ENCODE data around the gene DOC2A. TPM values are rescaled to one million over a fixed set of nuclear protein-coding genes. Genes with fewer than 3 reads are reported as not detected.

Gene DOC2A
- total and polyA plus RNA-seq, 9 of the 15 experiments (the other 6 are each of a cell fraction or from before 2014, with no cell fraction given): 0.03 to 0.38 (median 0.28) TPM; not detected in 1

- TF ChIP-seq PBX2 (CRISPR knock-in tag; IDR thresholded peaks at IDR 0.05; ENCODE audit: low read depth): no peak
- TF ChIP-seq PBX2 (tag; conservative IDR thresholded peaks at IDR 0.05; ENCODE audit: low read depth): no peak
- no peak for TF ChIP-seq HSF4 (CRISPR knock-in tag; IDR thresholded peaks at IDR 0.05; ENCODE audit: borderline replicate concordance)
- no peak for TF ChIP-seq LARP7 (IDR thresholded peaks at IDR 0.05)
- no peak for TF ChIP-seq L3MBTL2 (IDR thresholded peaks at IDR 0.05)
- TF ChIP-seq IRF2 (CRISPR knock-in tag; IDR thresholded peaks at IDR 0.05): no peak
- TF ChIP-seq ZBTB33 (CRISPR knock-in tag; IDR thresholded peaks at IDR 0.05): peak; percentile 17; the same call in 1 of the 2 replicates
- no peak for TF ChIP-seq MAFF (IDR thresholded peaks at IDR 0.05; ENCODE audit: low read length)
- TF ChIP-seq ZNF589 (CRISPR knock-in tag; IDR thresholded peaks at IDR 0.05; ENCODE audit: low read depth): no peak; the same call in 1 of the 2 replicates
- TF ChIP-seq GATA2 (CRISPR knock-in tag; IDR thresholded peaks at IDR 0.05): no peak
- peak; percentile 44; the same call in 1 of the 2 replicates for TF ChIP-seq BACH1 (tag; IDR thresholded peaks at IDR 0.05)
- no peak for TF ChIP-seq NFYB (IDR thresholded peaks at IDR 0.05; ENCODE audit: extremely low read depth, insufficient read length)
- TF ChIP-seq NR1H2 (CRISPR knock-in tag; IDR thresholded peaks at IDR 0.05): no peak
- TF ChIP-seq RCOR1 (IDR thresholded peaks at IDR 0.05; ENCODE audit: borderline replicate concordance in 1 of 2, low read depth in 2 of 2, low read length in 2 of 2): 0 out of 4 replicates have a peak, but pooled peaks of 1 of the 2 experiments have one; percentile 42
- TF ChIP-seq RFX7 (CRISPR knock-in tag; IDR thresholded peaks at IDR 0.05): no peak
- peak; percentile 58 to 80; a peak in 3 of 4 replicates for TF ChIP-seq FOXK2 (conservative IDR thresholded peaks at IDR 0.05 in 1 of 2, IDR thresholded peaks at IDR 0.05 in 1 of 2; ENCODE audit: low read depth in 2 of 2)
- TF ChIP-seq E2F8 (IDR thresholded peaks at IDR 0.05; ENCODE audit: low read depth, partially characterized antibody): no peak
- TF ChIP-seq HCFC1 (IDR thresholded peaks at IDR 0.05; ENCODE audit: low read depth, low read length): peak; percentile 95
- TF ChIP-seq SRSF3 (IDR thresholded peaks at IDR 0.05; ENCODE audit: insufficient read depth, low read length): 0 out of 2 replicates have a peak, but pooled peaks have one; percentile 68
- TF ChIP-seq DDX20 (tag; IDR thresholded peaks at IDR 0.05; ENCODE audit: low read depth): no peak
- no peak for TF ChIP-seq SMARCE1 (IDR thresholded peaks at IDR 0.05)
- TF ChIP-seq ZSCAN29 (IDR thresholded peaks at IDR 0.05): no peak
These were observed 14.7 kb downstream of the DOC2A start, which contains the start of gene INO80E (continued) for GRCh38 chr16:29995911-29996765.
